HEK293 (cell line): ENCODE results near the gene IL18.

ENCODE experiments used
- CTCF ChIA-PET: fragments of 350-600 bp; formaldehyde crosslinking; extraction: SDS; loops from one replicate; lab custom pipeline; 2021; ENCODE audit warnings: antibody characterized with exemption; lab: Yijun Ruan, JAX
- POLR2A ChIA-PET: fragments of 300-600 bp; formaldehyde crosslinking; extraction: SDS; loops from one replicate; lab custom pipeline; 2020; ENCODE audit warnings: antibody characterized with exemption, inconsistent platforms; lab: Yijun Ruan, JAX
- H3K27ac ChIP-seq: fragments of 200-500 bp; sonication (Bioruptor generic); 2 replicates; pipeline ENCODE4 v1.5.1; 2014; ENCODE audit warnings: low read depth, low read length, control low read depth, inconsistent platforms; ENCODE audit errors: extremely low read depth
- H3K36me3 ChIP-seq, 2 experiments: fragments of 200-500 bp in 1 of 2; sonication (Bioruptor generic) in 1 of 2; 1 replicate in 1 of 2; 2 replicates in 1 of 2; pipeline ENCODE4 v1.5.1; 2014 to 2017; ENCODE audit warnings: inconsistent platforms in 2 of 2, low read length in 2 of 2; ENCODE audit not compliant: control insufficient read depth in 2 of 2, insufficient read depth in 1 of 2
- H3K4me1 ChIP-seq: fragments of 200-500 bp; sonication (Bioruptor generic); 2 replicates; pipeline ENCODE4 v1.5.1; 2014; ENCODE audit warnings: mild to moderate bottlenecking, low read length, inconsistent platforms; ENCODE audit not compliant: control insufficient read depth, insufficient read depth
- H3K4me3 ChIP-seq: 2 replicates; pipeline ENCODE4 v1.5.1; 2011; ENCODE audit warnings: low read depth, mild to moderate bottlenecking, control low read depth, low read length, moderate library complexity
- H3K9me3 ChIP-seq: fragments of 200-500 bp; sonication (Bioruptor generic); 2 replicates; pipeline ENCODE4 v1.5.1; 2014; ENCODE audit warnings: low read depth, low read length, inconsistent platforms; ENCODE audit not compliant: control insufficient read depth, insufficient read depth
- GLI4 ChIP-seq: fragments of 450-650 bp; formaldehyde crosslinking; IDR thresholded peaks from 2 replicates; pipeline ENCODE4 v1.5.1; 2016; ENCODE audit warnings: missing biosample characterization, missing genetic modification characterization
- HOXA7 ChIP-seq: sonication (generic); formaldehyde crosslinking; IDR thresholded peaks from 2 replicates; pipeline ENCODE4 v1.8.1; 2022; ENCODE audit warnings: missing genetic modification reagents, borderline replicate concordance
- KLF10 ChIP-seq: fragments of 450-650 bp; IDR thresholded peaks from 2 replicates; pipeline ENCODE4 v1.5.1; 2018; ENCODE audit warnings: missing biosample characterization, mild to moderate bottlenecking, missing genetic modification characterization
- KLF9 ChIP-seq: fragments of 450-650 bp; formaldehyde crosslinking; IDR thresholded peaks from 2 replicates; pipeline ENCODE4 v1.5.1; 2016; ENCODE audit warnings: missing biosample characterization, missing genetic modification characterization, low read depth
- OVOL3 ChIP-seq: fragments of 450-650 bp; formaldehyde crosslinking; IDR thresholded peaks from 2 replicates; pipeline ENCODE4 v1.5.1; 2016; ENCODE audit warnings: missing biosample characterization, missing genetic modification characterization
- PRDM1 ChIP-seq: fragments of 450-650 bp; formaldehyde crosslinking; IDR thresholded peaks from 2 replicates; pipeline ENCODE4; 2016; ENCODE audit warnings: missing biosample characterization, missing genetic modification characterization
- ZBTB1 ChIP-seq: fragments of 450-650 bp; formaldehyde crosslinking; IDR thresholded peaks from 2 replicates; pipeline ENCODE4 v1.5.1; 2016; ENCODE audit warnings: missing biosample characterization, missing genetic modification characterization
- ZEB2 ChIP-seq: fragments of 450-650 bp; formaldehyde crosslinking; IDR thresholded peaks from 2 replicates; pipeline ENCODE4 v1.5.1; 2016; ENCODE audit warnings: missing biosample characterization, missing genetic modification characterization
- ZNF19 ChIP-seq: fragments of 450-650 bp; formaldehyde crosslinking; IDR thresholded peaks from 2 replicates; pipeline ENCODE4; 2016; ENCODE audit warnings: missing biosample characterization, missing genetic modification characterization, low read depth
- ZNF335 ChIP-seq: fragments of 450-650 bp; formaldehyde crosslinking; conservative IDR thresholded peaks from 2 replicates; pipeline ENCODE4 v1.5.1; 2016; ENCODE audit warnings: missing biosample characterization, missing genetic modification characterization
- ZNF354C ChIP-seq: fragments of 450-650 bp; formaldehyde crosslinking; IDR thresholded peaks from 2 replicates; pipeline ENCODE4 v1.5.1; 2016; ENCODE audit warnings: missing biosample characterization, missing genetic modification characterization, low read depth, borderline replicate concordance
- ZNF366 ChIP-seq: fragments of 450-650 bp; formaldehyde crosslinking; conservative IDR thresholded peaks from 2 replicates; pipeline ENCODE4 v1.5.1; 2016; ENCODE audit warnings: missing biosample characterization, missing genetic modification characterization
- ZNF391 ChIP-seq: fragments of 450-650 bp; formaldehyde crosslinking; IDR thresholded peaks from 2 replicates; pipeline ENCODE4 v1.5.1; 2016; ENCODE audit warnings: low read depth, missing biosample characterization, missing genetic modification characterization, borderline replicate concordance
- ZNF48 ChIP-seq: fragments of 450-650 bp; formaldehyde crosslinking; IDR thresholded peaks from 2 replicates; pipeline ENCODE4 v1.5.1; 2016; ENCODE audit warnings: missing biosample characterization, missing genetic modification characterization
- ZNF549 ChIP-seq: fragments of 450-650 bp; IDR thresholded peaks from 2 replicates; pipeline ENCODE4 v1.5.1; 2018; ENCODE audit warnings: missing biosample characterization, missing genetic modification characterization, mild to moderate bottlenecking, inconsistent platforms, moderate library complexity
- ZNF558 ChIP-seq: fragments of 450-650 bp; formaldehyde crosslinking; IDR thresholded peaks from 2 replicates; pipeline ENCODE4 v1.5.1; 2016; ENCODE audit warnings: missing biosample characterization, missing genetic modification characterization
- ZNF658 ChIP-seq: fragments of 450-650 bp; formaldehyde crosslinking; IDR thresholded peaks from 2 replicates; pipeline ENCODE4; 2016; ENCODE audit warnings: missing biosample characterization, missing genetic modification characterization
- ZNF792 ChIP-seq: fragments of 450-650 bp; formaldehyde crosslinking; IDR thresholded peaks from 2 replicates; pipeline ENCODE4 v1.5.1; 2016; ENCODE audit warnings: missing biosample characterization, missing genetic modification characterization
- ZNF837 ChIP-seq: fragments of 450-650 bp; formaldehyde crosslinking; IDR thresholded peaks from 2 replicates; pipeline ENCODE4 v1.5.1; 2016; ENCODE audit warnings: missing biosample characterization, missing genetic modification characterization
- TF ChIP-seq, protein P1 (sequence below): fragments of 450-650 bp; formaldehyde crosslinking; IDR thresholded peaks from 2 replicates; pipeline ENCODE4; 2016; ENCODE audit warnings: missing biosample characterization, missing genetic modification characterization
- TF ChIP-seq, protein P2 (sequence below): fragments of 450-650 bp; formaldehyde crosslinking; IDR thresholded peaks from 2 replicates; pipeline ENCODE4 v1.5.1; 2016; ENCODE audit warnings: missing biosample characterization, missing genetic modification characterization
- TF ChIP-seq, protein P3 (sequence below): fragments of 450-650 bp; formaldehyde crosslinking; conservative IDR thresholded peaks from 2 replicates; pipeline ENCODE4 v1.5.1; 2016; ENCODE audit warnings: low read depth, missing biosample characterization, missing genetic modification characterization
- TF ChIP-seq, protein P4 (sequence below): fragments of 450-650 bp; formaldehyde crosslinking; IDR thresholded peaks from 2 replicates; pipeline ENCODE4 v1.5.1; 2016; ENCODE audit warnings: missing biosample characterization, missing genetic modification characterization

IL18 gene

DNA sequence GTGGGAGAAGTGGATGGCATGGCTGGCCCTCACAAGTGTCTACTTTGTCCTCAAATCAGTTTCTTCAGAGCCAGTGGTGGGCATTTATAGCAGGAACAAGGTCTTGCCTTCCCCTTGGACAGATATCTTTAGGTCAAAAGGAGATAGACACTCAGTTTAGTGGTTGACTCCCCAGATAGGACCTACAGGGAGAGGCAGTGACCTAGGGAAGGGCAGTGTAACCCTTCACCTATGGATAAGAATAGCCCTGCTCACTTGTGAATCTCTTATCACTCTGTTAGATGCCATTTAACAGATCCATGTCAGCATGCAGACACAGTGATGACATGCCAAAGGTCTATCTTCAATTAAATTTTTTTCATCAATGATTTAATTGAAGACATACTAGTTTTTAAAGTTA is 22.4 kb upstream of the IL18 start:
- Histone ChIP-seq H3K27ac (no peak overlapping the region), H3K9me3 (no peaks in the 10 kb centered on the region), H3K4me3 (no peak overlapping the region), H3K4me1 (no peaks in the 10 kb centered on the region; the same call in 1 of the 2 replicates), H3K36me3 (no peaks in the 10 kb centered on the region)
- no peak for TF ChIP-seq ZNF549 (tag by site-specific recombination)
- TF ChIP-seq ZNF354C (tag by site-specific recombination) = no peak
- TF ChIP-seq, protein P1, sequence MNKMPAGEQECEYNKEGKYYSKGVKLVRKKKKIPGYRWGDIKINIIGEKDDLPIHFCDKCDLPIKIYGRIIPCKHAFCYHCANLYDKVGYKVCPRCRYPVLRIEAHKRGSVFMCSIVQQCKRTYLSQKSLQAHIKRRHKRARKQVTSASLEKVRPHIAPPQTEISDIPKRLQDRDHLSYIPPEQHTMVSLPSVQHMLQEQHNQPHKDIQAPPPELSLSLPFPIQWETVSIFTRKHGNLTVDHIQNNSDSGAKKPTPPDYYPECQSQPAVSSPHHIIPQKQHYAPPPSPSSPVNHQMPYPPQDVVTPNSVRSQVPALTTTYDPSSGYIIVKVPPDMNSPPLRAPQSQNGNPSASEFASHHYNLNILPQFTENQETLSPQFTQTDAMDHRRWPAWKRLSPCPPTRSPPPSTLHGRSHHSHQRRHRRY = no peak
- TF ChIP-seq, protein P2, sequence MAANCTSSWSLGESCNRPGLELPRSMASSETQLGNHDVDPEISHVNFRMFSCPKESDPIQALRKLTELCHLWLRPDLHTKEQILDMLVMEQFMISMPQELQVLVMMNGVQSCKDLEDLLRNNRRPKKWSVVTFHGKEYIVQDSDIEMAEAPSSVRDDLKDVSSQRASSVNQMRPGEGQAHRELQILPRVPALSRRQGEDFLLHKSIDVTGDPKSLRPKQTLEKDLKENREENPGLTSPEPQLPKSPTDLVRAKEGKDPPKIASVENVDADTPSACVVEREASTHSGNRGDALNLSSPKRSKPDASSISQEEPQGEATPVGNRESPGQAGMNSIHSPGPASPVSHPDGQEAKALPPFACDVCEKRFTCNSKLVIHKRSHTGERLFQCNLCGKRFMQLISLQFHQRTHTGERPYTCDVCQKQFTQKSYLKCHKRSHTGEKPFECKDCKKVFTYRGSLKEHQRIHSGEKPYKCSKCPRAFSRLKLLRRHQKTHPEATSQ (tag by site-specific recombination) = no peak
- no peak for TF ChIP-seq KLF10 (tag by site-specific recombination)
- ChIA-PET POLR2A (no interaction called here), CTCF (no interaction called here)

DNA sequence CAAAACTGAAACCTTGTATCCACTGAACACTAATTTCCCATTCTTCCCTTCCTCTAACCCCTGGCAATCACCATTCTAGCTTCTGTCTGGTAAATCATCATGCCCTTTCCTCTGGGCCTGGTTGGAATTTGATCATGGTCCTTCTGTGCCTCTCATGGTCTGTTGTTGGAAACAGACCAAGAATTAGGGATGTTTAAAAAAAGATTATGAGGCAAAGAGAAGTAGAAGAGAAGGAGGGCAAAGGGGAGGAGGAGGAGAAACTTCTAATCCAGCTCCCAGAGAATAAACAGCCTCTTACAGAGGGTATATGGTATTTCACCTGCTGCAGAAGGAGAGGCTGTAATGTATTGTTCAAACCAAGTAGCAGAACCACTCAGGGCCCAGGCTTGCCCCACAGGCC is 22.0 kb upstream of the IL18 start:
- Histone ChIP-seq H3K4me3 (no peak overlapping the region), H3K27ac (no peak overlapping the region), H3K36me3 (no peaks in the 10 kb centered on the region), H3K9me3 (no peaks in the 10 kb centered on the region), H3K4me1 (no peaks in the 10 kb centered on the region; the same call in 1 of the 2 replicates)
- ChIA-PET POLR2A (no interaction called here), CTCF (no interaction called here)
- no peak for TF ChIP-seq ZNF354C (tag by site-specific recombination)
- TF ChIP-seq ZEB2 (tag by site-specific recombination) = no peak
- TF ChIP-seq PRDM1 = no peak
- no peak for TF ChIP-seq ZNF48 (tag by site-specific recombination)
- no peak for TF ChIP-seq KLF9
- TF ChIP-seq HOXA7 (CRISPR knock-in tag) = no peak
- TF ChIP-seq OVOL3 (tag by site-specific recombination) = no peak
- TF ChIP-seq ZBTB1 (tag by site-specific recombination) = no peak
- no peak for TF ChIP-seq GLI4
- TF ChIP-seq ZNF792 (tag by site-specific recombination) = no peak
- no peak for TF ChIP-seq ZNF19 (tag by site-specific recombination)
- TF ChIP-seq ZNF391 = no peak
- no peak for TF ChIP-seq ZNF335 (tag by site-specific recombination)
- TF ChIP-seq ZNF837 = no peak
- no peak for TF ChIP-seq ZNF658 (tag by site-specific recombination)
- TF ChIP-seq KLF10 (tag by site-specific recombination) = no peak
- TF ChIP-seq, protein P3, sequence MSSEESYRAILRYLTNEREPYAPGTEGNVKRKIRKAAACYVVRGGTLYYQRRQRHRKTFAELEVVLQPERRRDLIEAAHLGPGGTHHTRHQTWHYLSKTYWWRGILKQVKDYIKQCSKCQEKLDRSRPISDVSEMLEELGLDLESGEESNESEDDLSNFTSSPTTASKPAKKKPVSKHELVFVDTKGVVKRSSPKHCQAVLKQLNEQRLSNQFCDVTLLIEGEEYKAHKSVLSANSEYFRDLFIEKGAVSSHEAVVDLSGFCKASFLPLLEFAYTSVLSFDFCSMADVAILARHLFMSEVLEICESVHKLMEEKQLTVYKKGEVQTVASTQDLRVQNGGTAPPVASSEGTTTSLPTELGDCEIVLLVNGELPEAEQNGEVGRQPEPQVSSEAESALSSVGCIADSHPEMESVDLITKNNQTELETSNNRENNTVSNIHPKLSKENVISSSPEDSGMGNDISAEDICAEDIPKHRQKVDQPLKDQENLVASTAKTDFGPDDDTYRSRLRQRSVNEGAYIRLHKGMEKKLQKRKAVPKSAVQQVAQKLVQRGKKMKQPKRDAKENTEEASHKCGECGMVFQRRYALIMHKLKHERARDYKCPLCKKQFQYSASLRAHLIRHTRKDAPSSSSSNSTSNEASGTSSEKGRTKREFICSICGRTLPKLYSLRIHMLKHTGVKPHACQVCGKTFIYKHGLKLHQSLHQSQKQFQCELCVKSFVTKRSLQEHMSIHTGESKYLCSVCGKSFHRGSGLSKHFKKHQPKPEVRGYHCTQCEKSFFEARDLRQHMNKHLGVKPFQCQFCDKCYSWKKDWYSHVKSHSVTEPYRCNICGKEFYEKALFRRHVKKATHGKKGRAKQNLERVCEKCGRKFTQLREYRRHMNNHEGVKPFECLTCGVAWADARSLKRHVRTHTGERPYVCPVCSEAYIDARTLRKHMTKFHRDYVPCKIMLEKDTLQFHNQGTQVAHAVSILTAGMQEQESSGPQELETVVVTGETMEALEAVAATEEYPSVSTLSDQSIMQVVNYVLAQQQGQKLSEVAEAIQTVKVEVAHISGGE = no peak
- TF ChIP-seq, protein P4, sequence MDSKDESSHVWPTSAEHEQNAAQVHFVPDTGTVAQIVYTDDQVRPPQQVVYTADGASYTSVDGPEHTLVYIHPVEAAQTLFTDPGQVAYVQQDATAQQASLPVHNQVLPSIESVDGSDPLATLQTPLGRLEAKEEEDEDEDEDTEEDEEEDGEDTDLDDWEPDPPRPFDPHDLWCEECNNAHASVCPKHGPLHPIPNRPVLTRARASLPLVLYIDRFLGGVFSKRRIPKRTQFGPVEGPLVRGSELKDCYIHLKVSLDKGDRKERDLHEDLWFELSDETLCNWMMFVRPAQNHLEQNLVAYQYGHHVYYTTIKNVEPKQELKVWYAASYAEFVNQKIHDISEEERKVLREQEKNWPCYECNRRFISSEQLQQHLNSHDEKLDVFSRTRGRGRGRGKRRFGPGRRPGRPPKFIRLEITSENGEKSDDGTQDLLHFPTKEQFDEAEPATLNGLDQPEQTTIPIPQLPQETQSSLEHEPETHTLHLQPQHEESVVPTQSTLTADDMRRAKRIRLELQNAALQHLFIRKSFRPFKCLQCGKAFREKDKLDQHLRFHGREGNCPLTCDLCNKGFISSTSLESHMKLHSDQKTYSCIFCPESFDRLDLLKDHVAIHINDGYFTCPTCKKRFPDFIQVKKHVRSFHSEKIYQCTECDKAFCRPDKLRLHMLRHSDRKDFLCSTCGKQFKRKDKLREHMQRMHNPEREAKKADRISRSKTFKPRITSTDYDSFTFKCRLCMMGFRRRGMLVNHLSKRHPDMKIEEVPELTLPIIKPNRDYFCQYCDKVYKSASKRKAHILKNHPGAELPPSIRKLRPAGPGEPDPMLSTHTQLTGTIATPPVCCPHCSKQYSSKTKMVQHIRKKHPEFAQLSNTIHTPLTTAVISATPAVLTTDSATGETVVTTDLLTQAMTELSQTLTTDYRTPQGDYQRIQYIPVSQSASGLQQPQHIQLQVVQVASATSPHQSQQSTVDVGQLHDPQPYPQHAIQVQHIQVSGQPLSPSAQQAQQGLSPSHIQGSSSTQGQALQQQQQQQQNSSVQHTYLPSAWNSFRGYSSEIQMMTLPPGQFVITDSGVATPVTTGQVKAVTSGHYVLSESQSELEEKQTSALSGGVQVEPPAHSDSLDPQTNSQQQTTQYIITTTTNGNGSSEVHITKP = no peak
- no peak for TF ChIP-seq ZNF366
- no peak for TF ChIP-seq ZNF558 (tag by site-specific recombination)
